Hematopoietic multipotent progenitor cell (in vitro differentiated cells): ENCODE results near the gene ABI1. TPM values are rescaled to one million over a fixed set of nuclear protein-coding genes. Genes with fewer than 3 reads are reported as not detected.

Experiments
- small RNA-seq: library from RNA; depleted of rRNA; stranded (forward); fragments of <200 nt; gene quantifications from one replicate; pipeline ENCODE3, GENCODE V24; 2012
- total RNA-seq: library from RNA; depleted of rRNA; stranded (reverse); fragments of >200 nt; gene quantifications from one replicate; pipeline ENCODE4 v1.2.3, GENCODE V29; 2012

Gene ABI1
- total RNA-seq, 1 donor, result 53.6 TPM

Small RNAs within 50 kb of the gene (small RNA-seq; reads per million reads assigned to genes)
- gene RF00191 (not detected), gene RNU6-946P (not detected)

Other genes with a start within 250 kb of the ABI1 start
- gene PDSS1, start 163.3 kb downstream of the ABI1 start, total RNA-seq, result 4.6 TPM
- gene ANKRD26, start 239.5 kb upstream of the ABI1 start, total RNA-seq, result 2.4 TPM